SJSA1 (cell line): ENCODE measurements around the gene MTF1. TPM values are rescaled to one million over a fixed set of nuclear protein-coding genes. Genes with fewer than 3 reads are reported as not detected.
A peak's percentile ranks its signal among the peaks of the same experiment; 100 is the strongest.
"Not testable (repeated sequence)": the region's sequence is repeated elsewhere in the genome, so short reads cannot be mapped to it uniquely, and the experiment has no call there.

ENCODE experiments used
- DNase-seq, 2 experiments: peaks; one replicate each; pipeline ENCODE4 v3.0.0-alpha.2; 2015 to 2020; ENCODE audit warnings: low spot score in 2 of 2, low read depth in 1 of 2
- H3K27ac ChIP-seq: fragments of 250-450 bp; sonication (Bioruptor Pico); 2 replicates; pipeline ENCODE4 v1.5.1; 2020; ENCODE audit warnings: mild to moderate bottlenecking, moderate library complexity
- H3K27me3 ChIP-seq: fragments of 250-450 bp; sonication (Bioruptor Pico); replicated peaks from 2 replicates; pipeline ENCODE4 v1.5.1; 2020; ENCODE audit warnings: mild to moderate bottlenecking, moderate library complexity
- H3K36me3 ChIP-seq: fragments of 250-450 bp; sonication (Bioruptor Pico); 2 replicates; pipeline ENCODE4 v1.5.1; 2020; ENCODE audit warnings: mild to moderate bottlenecking
- H3K4me1 ChIP-seq: fragments of 250-450 bp; sonication (Bioruptor Pico); replicated peaks from 2 replicates; pipeline ENCODE4 v1.6.1; 2021; ENCODE audit warnings: mild to moderate bottlenecking
- H3K4me3 ChIP-seq: fragments of 250-450 bp; sonication (Bioruptor Pico); 2 replicates; pipeline ENCODE4 v1.5.1; 2020; ENCODE audit warnings: mild to moderate bottlenecking
- H3K9me3 ChIP-seq: fragments of 250-450 bp; sonication (Bioruptor Pico); replicated peaks from 2 replicates; pipeline ENCODE4 v1.5.1; 2020; ENCODE audit warnings: mild to moderate bottlenecking
- total RNA-seq: library from RNA; depleted of rRNA; stranded (reverse); fragments of >200 nt; shearing (Covaris generic); gene quantifications from 2 replicates; pipeline ENCODE4 v1.2.3, GENCODE V29; 2014; rRNA removed

The MTF1 gene
- total RNA-seq, 1 experiment from 2014 or later = 2.6 TPM

DNA sequence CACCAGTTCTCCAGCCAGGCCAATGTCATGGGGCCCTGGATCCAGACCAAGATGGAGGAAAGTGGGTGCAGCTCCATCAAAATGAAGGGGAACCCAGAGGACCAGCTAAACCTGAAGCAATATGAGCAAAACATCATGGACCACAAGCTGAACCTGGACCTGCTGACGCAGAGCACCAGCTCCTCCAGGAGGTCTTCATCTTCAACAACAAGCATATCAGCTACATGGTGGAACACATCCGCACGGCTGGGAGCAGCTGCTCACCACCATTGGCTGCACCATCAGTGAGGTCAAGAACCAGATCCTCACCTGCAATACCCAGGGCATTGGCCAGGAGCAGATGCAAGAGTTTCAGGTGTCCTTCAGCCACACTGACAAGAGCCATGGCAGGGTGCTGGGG is 80.7 kb downstream of the MTF1 start:
- Histone ChIP-seq H3K27ac (no peak overlapping the region), H3K4me3 (no peak overlapping the region), H3K9me3 (no peaks in the 10 kb centered on the region), H3K36me3 (no peaks in the 10 kb centered on the region), H3K4me1 (no peaks in the 10 kb centered on the region), H3K27me3 (peaks cover 12% of the 10 kb centered on the region; the same call in 1 of the 2 replicates)
- no peak for DNase-seq

DNA sequence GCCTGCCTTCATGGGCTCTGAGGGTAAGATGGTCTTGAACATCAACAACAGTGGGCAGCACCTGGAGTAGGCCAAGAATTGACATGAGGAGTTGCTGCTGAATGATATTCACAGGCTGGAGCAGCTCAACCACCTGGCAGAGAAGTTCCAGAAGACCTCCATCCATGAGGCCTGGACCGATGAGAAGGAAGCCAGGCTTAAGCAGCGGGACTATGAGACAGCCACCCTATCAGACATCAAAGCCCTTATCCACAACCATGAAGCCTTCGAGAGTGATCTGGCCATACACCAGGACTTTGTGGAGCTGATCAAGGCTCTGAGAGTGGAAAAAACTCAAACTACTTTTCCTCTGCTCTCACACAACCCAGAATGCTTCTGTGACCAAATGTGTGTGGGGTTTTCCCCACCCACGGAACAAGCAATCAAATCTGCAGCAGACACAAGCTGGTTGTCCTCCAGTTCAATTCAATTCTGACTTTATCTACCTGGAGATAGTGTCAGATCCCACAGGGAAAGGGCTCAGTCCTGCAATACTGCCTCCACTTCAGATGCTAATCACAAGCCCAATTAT is 82.4 kb downstream of the MTF1 start:
- no peak overlapping the region for H3K27ac ChIP-seq
- H3K27me3 ChIP-seq = peaks cover 8% of the 10 kb centered on the region; the same call in 1 of the 2 replicates
- no peaks in the 10 kb centered on the region for H3K9me3 ChIP-seq
- H3K36me3 ChIP-seq = no peaks in the 10 kb centered on the region
- DNase-seq = no peak
- H3K4me1 ChIP-seq = no peaks in the 10 kb centered on the region
- no peak overlapping the region for H3K4me3 ChIP-seq

DNA sequence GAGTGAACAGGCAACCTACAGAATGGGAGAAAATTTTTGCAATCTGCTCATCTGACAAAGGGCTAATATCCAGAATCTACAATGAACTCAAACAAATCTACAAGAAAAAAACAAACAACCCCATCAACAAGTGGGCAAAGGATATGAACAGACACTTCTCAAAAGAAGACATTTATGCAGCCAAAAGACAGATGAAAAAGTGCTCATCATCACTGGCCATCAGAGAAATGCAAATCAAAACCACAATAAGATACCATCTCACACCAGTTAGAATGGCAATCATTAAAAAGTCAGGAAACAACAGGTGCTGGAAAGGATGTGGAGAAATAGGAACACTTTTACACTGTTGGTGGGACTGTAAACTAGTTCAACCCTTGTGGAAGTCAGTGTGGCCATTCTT is 88.0 kb downstream of the MTF1 start:
- not testable (repeated sequence) for H3K4me1 ChIP-seq, H3K27ac ChIP-seq, H3K4me3 ChIP-seq, DNase-seq, H3K36me3 ChIP-seq, H3K9me3 ChIP-seq
- H3K27me3 ChIP-seq = peaks cover 31% of the 10 kb centered on the region

DNA sequence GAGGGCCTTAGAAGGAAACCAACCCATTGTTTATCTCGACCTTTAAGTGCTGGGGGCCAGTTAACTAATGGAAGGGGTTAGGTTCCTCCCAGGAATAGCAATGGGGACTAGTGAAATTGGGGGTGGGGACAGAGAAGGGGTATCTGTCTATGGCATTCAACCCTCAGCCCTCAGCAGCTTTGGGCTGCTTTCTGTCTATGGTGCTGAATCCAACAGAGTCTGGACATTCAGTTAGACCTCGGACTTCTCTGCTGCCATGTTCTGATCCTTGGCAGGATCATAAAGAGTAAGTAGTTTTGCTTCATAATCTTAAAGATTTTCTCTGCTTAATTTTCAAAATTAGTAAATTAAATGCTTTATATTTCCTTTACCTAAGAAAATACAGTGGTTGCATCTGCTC is 91.9 kb downstream of the MTF1 start:
- no peak for DNase-seq
- peaks cover 7% of the 10 kb centered on the region; the same call in 1 of the 2 replicates for H3K9me3 ChIP-seq
- H3K4me1 ChIP-seq = no peaks in the 10 kb centered on the region
- H3K27me3 ChIP-seq = peaks cover 56% of the 10 kb centered on the region
- no peak overlapping the region for H3K27ac ChIP-seq
- H3K36me3 ChIP-seq = no peaks in the 10 kb centered on the region
- H3K4me3 ChIP-seq = no peak overlapping the region

DNA sequence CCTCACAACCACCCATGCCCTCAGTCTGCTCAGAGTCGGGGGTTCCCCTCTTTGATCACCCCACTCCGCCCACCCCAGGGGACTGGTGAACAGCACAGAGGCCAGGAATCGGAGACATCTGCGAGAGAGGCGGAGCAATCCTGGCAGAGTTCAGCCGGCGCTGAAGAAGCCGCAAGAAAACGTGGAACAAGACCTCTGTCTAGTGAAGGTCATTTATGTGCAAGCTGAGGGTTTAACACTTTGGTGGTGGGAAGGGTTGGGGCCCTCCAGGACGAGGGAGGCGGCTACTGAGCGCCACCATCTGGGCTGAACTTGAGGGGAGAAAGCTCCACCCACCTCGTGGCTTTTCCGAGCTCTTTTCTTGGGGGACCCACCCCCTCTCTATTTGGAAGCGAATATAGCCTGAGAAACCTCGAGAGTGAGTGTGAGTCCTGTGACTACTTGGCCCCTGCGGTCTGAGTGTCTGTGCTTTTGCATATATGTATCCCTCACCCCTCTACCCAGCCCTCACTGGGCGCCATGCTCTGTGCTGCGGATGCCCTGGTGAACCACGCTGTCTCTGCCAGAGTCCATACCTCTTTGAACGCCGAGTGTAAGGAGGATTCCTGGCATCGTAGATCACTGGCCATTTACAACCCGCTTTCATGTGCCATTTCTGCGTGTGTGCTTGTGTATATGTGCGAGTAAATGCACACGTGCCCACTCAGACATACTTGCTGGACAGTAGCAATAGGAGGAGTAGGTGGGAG is 93.3 kb downstream of the MTF1 start:
- peaks cover 56% of the 10 kb centered on the region for H3K27me3 ChIP-seq

DNA sequence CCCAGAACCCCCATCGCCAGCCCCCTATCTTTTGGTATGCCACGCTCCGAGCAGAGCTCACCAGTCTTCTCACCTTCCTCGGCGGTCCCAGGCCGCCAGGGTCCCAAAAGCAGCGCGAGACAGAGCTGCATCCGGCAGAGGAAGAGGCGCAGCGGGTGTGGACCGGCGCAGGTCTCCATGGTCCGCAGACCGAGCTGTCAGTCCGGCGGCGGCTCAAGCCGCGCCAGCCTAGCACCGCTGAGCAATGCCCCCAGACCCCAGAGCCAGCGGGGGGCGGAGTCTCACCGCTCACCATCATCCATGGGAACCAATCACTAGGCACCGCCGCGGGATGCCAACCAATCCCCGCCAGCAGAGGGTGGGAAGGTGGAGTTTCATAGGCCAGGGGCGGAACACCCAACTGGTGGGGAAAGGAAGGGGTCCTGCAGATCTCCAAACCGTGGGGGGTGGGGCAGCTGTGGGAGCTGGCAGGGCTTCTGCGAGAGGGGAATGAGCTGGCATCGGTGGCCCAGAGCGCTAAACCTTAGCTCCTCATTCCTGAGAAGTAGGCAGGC is 94.4 kb downstream of the MTF1 start, which contains the start of gene EPHA10:
Gene EPHA10, minus strand, starts transcription at position 233 of the 554 bp plus-strand sequence. Its CDS starts 54 bp downstream, at position 179.
- peaks cover 7% of the 10 kb centered on the region; the same call in 1 of the 2 replicates for H3K9me3 ChIP-seq
- no peaks in the 10 kb centered on the region for H3K36me3 ChIP-seq
- H3K4me3 ChIP-seq = no peak within 1 kb of the TSS
- H3K27me3 ChIP-seq = peaks cover 55% of the 10 kb centered on the region
- DNase-seq = no peak
- no peaks in the 10 kb centered on the region for H3K4me1 ChIP-seq
- H3K27ac ChIP-seq = no peak within 1 kb of the TSS

More for the DNA sequence above, 93.3 kb downstream of the MTF1 start:
- no peaks in the 10 kb centered on the region for H3K36me3 ChIP-seq
- H3K27ac ChIP-seq = no peak overlapping the region
- H3K4me3 ChIP-seq = no peak overlapping the region
- no peak for DNase-seq
- H3K9me3 ChIP-seq = peaks cover 7% of the 10 kb centered on the region; the same call in 1 of the 2 replicates
- H3K4me1 ChIP-seq = no peaks in the 10 kb centered on the region

DNA sequence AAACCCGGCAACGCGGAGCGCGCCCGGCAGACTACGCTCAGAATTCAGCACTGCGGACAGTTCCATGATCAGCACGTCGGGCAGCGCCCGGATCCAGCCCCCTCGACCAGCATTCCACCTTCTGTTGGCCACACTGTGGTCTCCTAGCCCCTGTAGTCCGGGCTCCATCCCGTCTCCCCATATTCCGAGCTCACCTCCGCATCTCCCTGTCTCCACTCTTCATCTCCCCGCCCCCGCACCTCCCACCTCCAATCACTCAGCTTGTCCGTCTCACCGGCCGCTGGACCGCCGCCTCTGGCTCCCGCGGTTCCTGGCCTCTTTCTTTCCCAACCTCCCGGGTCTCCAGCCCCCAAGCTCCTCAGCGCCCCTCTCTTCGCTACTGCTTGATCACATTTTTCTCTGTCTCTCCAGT is 95.0 kb downstream of the MTF1 start:
- H3K27ac ChIP-seq = no peak overlapping the region
- peak; percentile 17 to 55 for DNase-seq
- no peaks in the 10 kb centered on the region for H3K4me1 ChIP-seq
- peaks cover 54% of the 10 kb centered on the region for H3K27me3 ChIP-seq
- no peaks in the 10 kb centered on the region for H3K36me3 ChIP-seq
- no peak overlapping the region for H3K4me3 ChIP-seq
- peaks cover 7% of the 10 kb centered on the region; the same call in 1 of the 2 replicates for H3K9me3 ChIP-seq

DNA sequence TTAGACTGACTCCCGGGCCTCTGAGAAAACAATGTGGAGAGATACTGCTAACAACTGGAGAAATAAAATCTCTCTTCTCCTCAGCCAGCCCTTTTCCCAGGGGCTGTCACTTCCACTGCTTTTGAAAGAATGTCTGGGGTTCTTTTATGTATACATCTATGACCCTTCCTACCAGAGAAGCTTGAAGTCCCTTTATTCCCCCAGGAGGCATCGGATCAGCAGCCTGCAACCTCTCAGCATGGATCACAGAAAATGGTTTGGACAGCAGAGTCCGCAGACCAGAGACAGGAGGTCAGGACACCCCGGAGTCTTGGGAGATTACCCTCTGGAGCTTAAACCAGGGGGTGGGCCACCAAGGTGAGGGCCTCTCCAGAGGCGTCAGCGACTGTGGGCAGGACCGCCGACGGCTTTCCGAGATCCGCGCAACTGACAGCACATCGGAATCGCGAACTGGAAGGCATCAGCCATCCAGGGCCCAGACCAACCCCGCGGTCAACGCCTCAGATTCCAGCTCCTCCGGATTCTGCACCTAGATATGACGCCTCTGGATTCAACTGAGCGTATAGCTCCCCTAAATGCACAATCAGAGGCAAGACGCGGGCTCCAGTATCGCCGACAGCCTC is 95.5 kb downstream of the MTF1 start:
- H3K4me3 ChIP-seq = no peak overlapping the region
- no peak for DNase-seq
- H3K27me3 ChIP-seq = peaks cover 52% of the 10 kb centered on the region
- H3K9me3 ChIP-seq = peaks cover 7% of the 10 kb centered on the region; the same call in 1 of the 2 replicates
- no peaks in the 10 kb centered on the region for H3K4me1 ChIP-seq
- H3K36me3 ChIP-seq = no peaks in the 10 kb centered on the region
- H3K27ac ChIP-seq = no peak overlapping the region

DNA sequence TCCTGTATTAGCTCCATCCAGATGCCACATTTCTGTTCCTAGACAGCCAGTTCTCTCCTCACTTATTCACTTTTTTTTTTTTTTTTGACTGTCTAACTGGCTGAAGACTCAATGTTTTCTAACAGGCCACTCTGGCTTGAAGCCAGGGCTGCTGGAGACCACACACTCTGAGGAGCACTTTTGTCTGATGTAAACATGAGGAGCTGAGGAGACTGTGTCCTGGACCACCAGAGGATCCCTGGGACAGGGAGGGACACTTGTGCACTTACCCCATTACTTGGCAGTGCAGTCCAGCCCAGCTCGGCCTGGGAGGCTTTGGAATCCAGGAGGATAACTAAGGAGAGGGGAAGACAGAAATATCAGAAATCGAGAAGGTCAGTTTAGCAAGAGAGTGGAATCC is 96.9 kb downstream of the MTF1 start:
- H3K27ac ChIP-seq = no peak overlapping the region
- peaks cover 58% of the 10 kb centered on the region for H3K27me3 ChIP-seq
- no peaks in the 10 kb centered on the region for H3K4me1 ChIP-seq
- no peak overlapping the region for H3K4me3 ChIP-seq
- peaks cover 7% of the 10 kb centered on the region; the same call in 1 of the 2 replicates for H3K9me3 ChIP-seq
- DNase-seq = no peak
- no peaks in the 10 kb centered on the region for H3K36me3 ChIP-seq

DNA sequence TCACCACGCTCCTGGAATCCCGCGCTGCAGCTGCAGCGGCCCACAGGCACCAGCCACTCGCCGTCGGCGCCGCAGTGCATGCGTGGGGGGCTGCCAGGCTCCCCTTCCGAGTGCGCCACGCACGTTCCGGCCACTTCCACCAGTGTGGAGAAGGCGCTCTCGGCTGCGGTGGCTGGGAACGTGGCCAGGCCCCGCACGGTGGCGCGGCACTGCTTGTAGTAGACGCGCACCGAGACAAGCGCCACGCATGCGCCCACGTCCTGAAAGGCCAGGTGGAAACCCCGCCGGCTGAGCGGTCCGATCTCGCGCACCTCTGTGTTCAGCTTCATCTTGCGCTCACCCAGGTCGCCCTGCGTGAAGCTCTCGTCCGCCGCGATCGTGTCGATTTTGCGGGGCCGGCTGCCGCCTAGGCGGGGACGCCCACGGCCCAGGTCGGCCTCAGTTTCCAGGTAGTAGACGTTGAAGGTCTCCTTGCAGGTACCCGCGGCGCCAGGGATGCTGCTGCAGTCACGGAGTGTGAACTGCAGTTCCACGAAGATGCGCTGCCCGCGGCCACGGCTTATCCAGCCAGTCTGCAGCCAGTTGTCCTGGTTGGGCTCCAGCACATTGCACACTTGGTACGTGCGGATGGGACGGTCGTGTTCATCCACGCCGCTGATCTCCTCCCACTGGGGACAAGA is 97.8 kb downstream of the MTF1 start:
- Histone ChIP-seq H3K4me1 (no peaks in the 10 kb centered on the region), H3K27ac (no peak overlapping the region), H3K4me3 (no peak overlapping the region), H3K36me3 (no peaks in the 10 kb centered on the region), H3K9me3 (peaks cover 7% of the 10 kb centered on the region; the same call in 1 of the 2 replicates), H3K27me3 (peaks cover 56% of the 10 kb centered on the region)
- DNase-seq = no peak

Other genes with a start within 250 kb of the MTF1 start
- not detected in 2 replicates for gene RSPO1, start 224.7 kb downstream of the MTF1 start, total RNA-seq
- gene CDCA8, start 167.1 kb downstream of the MTF1 start, total RNA-seq = 10.3 and 28.8 TPM in 2 replicates
- gene EPHA10, start 94.5 kb downstream of the MTF1 start, total RNA-seq = not detected in 2 replicates
- gene MANEAL, start 65.7 kb downstream of the MTF1 start, total RNA-seq = 0.95 TPM in 1 of 2 replicates, not detected in the other
- gene C1orf122, start 51.8 kb downstream of the MTF1 start, total RNA-seq = 66.0 and 89.3 TPM in 2 replicates
- 32.0 and 59.7 TPM in 2 replicates for gene YRDC, start 51.4 kb downstream of the MTF1 start, total RNA-seq
- gene INPP5B, start 87.5 kb upstream of the MTF1 start, total RNA-seq = 10.9 and 18.7 TPM in 2 replicates
- 160 and 229 TPM in 2 replicates for gene SF3A3, start 130.4 kb upstream of the MTF1 start, total RNA-seq
- 26.3 and 42.0 TPM in 2 replicates for gene FHL3, start 145.9 kb upstream of the MTF1 start, total RNA-seq
- 84.6 and 124 TPM in 2 replicates for gene UTP11, start 153.1 kb upstream of the MTF1 start, total RNA-seq
- gene POU3F1, start 187.2 kb upstream of the MTF1 start, total RNA-seq = 0.26 TPM in 1 of 2 replicates, not detected in the other